GM21717 (cell line): ENCODE data around the gene CXCL12.

ENCODE experiments used
- ATAC-seq: cut with Tn5 transposase; IDR thresholded peaks from one replicate; pipeline ENCODE4 v1.9.1; 2021; ENCODE audit warnings: mild to moderate bottlenecking, moderate library complexity; ENCODE audit not compliant: unreplicated experiment

Gene CXCL12

GRCh38 chr10:44385696-44386441, 972 bp upstream of the CXCL12 start:
- ATAC-seq, result no peak

- no peak for ATAC-seq
Measured at GRCh38 chr10:44384601-44385025, 284 bp downstream of the CXCL12 start.

- ATAC-seq, result no peak
Measured at GRCh38 chr10:44383749-44384600, 922 bp downstream of the CXCL12 start.

GRCh38 chr10:44382981-44383748, 1.7 kb downstream of the CXCL12 start:
- ATAC-seq, result no peak

GRCh38 chr10:44382131-44382858, 2.6 kb downstream of the CXCL12 start:
- ATAC-seq, result no peak

GRCh38 chr10:44380829-44381600, 3.9 kb downstream of the CXCL12 start:
- ATAC-seq, result no peak

GRCh38 chr10:44379907-44380306, 5.0 kb downstream of the CXCL12 start:
- ATAC-seq, result no peak

- no peak for ATAC-seq
Measured at GRCh38 chr10:44378626-44379025, 6.3 kb downstream of the CXCL12 start.

- ATAC-seq, result no peak
Measured at GRCh38 chr10:44377651-44378310, 7.1 kb downstream of the CXCL12 start.

- no peak for ATAC-seq
Measured at GRCh38 chr10:44376472-44377099, 8.3 kb downstream of the CXCL12 start.

GRCh38 chr10:44374155-44374554, 10.7 kb downstream of the CXCL12 start:
- ATAC-seq, result no peak

GRCh38 chr10:44373341-44373995, 11.4 kb downstream of the CXCL12 start:
- no peak for ATAC-seq

GRCh38 chr10:44372181-44372580, 12.7 kb downstream of the CXCL12 start:
- ATAC-seq, result no peak

- no peak for ATAC-seq
Measured at GRCh38 chr10:44370731-44371248, 14.1 kb downstream of the CXCL12 start.

- ATAC-seq, result no peak
Measured at GRCh38 chr10:44369854-44370253, 15.0 kb downstream of the CXCL12 start.

- ATAC-seq, result no peak
Measured at GRCh38 chr10:44369296-44369695, 15.6 kb downstream of the CXCL12 start.

- no peak for ATAC-seq
Measured at GRCh38 chr10:44368637-44369036, 16.3 kb downstream of the CXCL12 start.

GRCh38 chr10:44366941-44367630, 17.8 kb downstream of the CXCL12 start:
- ATAC-seq, result no peak
